K562 (cell line): Measurements from ENCODE around the gene UBTD1. TPM values are rescaled to one million over a fixed set of nuclear protein-coding genes. Genes with fewer than 3 reads are reported as not detected.

Source experiments
- CHD7 ChIP-seq: fragments of 200-600 bp; sonication (generic); IDR thresholded peaks from one replicate; pipeline ENCODE4 v1.6.1; 2012; ENCODE audit warnings: mild to moderate bottlenecking, low read depth, low read length, inconsistent platforms
- polyA plus RNA-seq, 8 experiments: library from polyadenylated mRNA; depleted of rRNA in 4 of 8; stranded (reverse) in 5 of 8; unstranded in 3 of 8; fragments of >200 nt; fragmentation: Nextera tagmentation in 2 of 8; fragmentation: Illumina TruSeq in 1 of 8; extraction: Ambion mirVana in 2 of 8; extraction: Trizol in 1 of 8; gene quantifications; 2 replicates each; pipeline versions ENCODE4 v1.2.1 to v1.2.3, GENCODE V29; 2011 to 2014; ENCODE audit warnings: inconsistent platforms in 1 of 8, missing spikeins in 1 of 8
- total RNA-seq, 7 experiments: library from RNA; depleted of rRNA in 6 of 7; stranded (reverse); fragments of >200 nt in 6 of 7; fragmentation: Illumina TruSeq in 2 of 7; extraction: Trizol in 2 of 7; gene quantifications; 2 replicates each; pipeline versions ENCODE4 v1.2.1 to v1.2.3, GENCODE V29; 2011 to 2021; ENCODE audit warnings: low replicate concordance in 1 of 7

Gene UBTD1
- total and polyA plus RNA-seq, 9 of the 15 experiments (the other 6 are each of a cell fraction or from before 2014, with no cell fraction given), result 0.08 to 1.6 (median 0.81) TPM; not detected in 1

GRCh38 chr10:97479939-97480338, 18.8 kb upstream of the UBTD1 start (continued):
- TF ChIP-seq CHD7, result no peak
- TF ChIP-seq, all 486 proteins: peak for 2
